Endothelial cell of umbilical vein (primary cell): ENCODE data around the gene IGSF9B. TPM values are rescaled to one million over a fixed set of nuclear protein-coding genes. Genes with fewer than 3 reads are reported as not detected.

Experiments used
- BruUV-seq: library from RNA; stranded (reverse); fragments of 400-500 nt; replicated peaks from 2 replicates; lab custom pipeline; 2021; lab: Mats Ljungman, UMichigan
- CTCF ChIA-PET: fragments of 300-600, 350-600 bp; sonication (Branson Sonifier 250); formaldehyde crosslinking; loops from one replicate; lab custom pipeline; 2021; ENCODE audit warnings: antibody characterized with exemption, inconsistent platforms; lab: Charles Lee
- POLR2A ChIA-PET: fragments of 300-600, 350-600 bp; sonication (Branson Sonifier 250); formaldehyde crosslinking; loops from one replicate; lab custom pipeline; 2021; ENCODE audit warnings: antibody characterized with exemption, inconsistent platforms; lab: Charles Lee
- DNase-seq: peaks from one replicate; pipeline ENCODE4 v3.0.0-alpha.2; 2011; ENCODE audit warnings: low read depth, low spot score
- FAIRE-seq: peaks from 2 replicates; lab custom pipeline; 2011; peaks lifted over from hg19 to GRCh38; lab: Jason Lieb, UNC
- H2AFZ ChIP-seq: 2 replicates; pipeline ENCODE4 v1.6.0; 2012; ENCODE audit warnings: low read depth, low read length, control low read depth, inconsistent platforms
- H3K27ac ChIP-seq: 2 replicates; pipeline ENCODE4 v1.5.1; 2011; ENCODE audit warnings: low read depth, mild to moderate bottlenecking, control low read depth, low read length, moderate library complexity; ENCODE audit not compliant: insufficient read depth
- H3K27me3 ChIP-seq, 2 experiments: 2 replicates each; pipeline versions ENCODE4 v1.6.0 to v1.6.1; 2011; ENCODE audit warnings: low read length in 2 of 2, mixed read lengths in 1 of 2; ENCODE audit not compliant: control insufficient read depth in 2 of 2, insufficient read depth in 2 of 2
- H3K36me3 ChIP-seq, 2 experiments: 2 replicates in 1 of 2; 3 replicates in 1 of 2; pipeline ENCODE4 v1.5.1; 2011; ENCODE audit warnings: low read length in 2 of 2, mild to moderate bottlenecking in 1 of 2, moderate library complexity in 1 of 2; ENCODE audit not compliant: control insufficient read depth in 2 of 2, insufficient read depth in 2 of 2; ENCODE audit errors: extremely low read depth in 1 of 2
- H3K4me1 ChIP-seq: 3 replicates; pipeline ENCODE4 v1.5.1; 2011; ENCODE audit warnings: mild to moderate bottlenecking, low read length; ENCODE audit not compliant: control insufficient read depth, insufficient read depth; ENCODE audit errors: extremely low read depth
- H3K4me2 ChIP-seq: 2 replicates; pipeline ENCODE4 v1.6.1; 2011; ENCODE audit warnings: low read length, control low read depth, mixed read lengths; ENCODE audit not compliant: insufficient read depth
- H3K4me3 ChIP-seq, 3 experiments: fragments of 200-600 bp in 1 of 3; sonication (generic), shearing (Covaris generic) in 1 of 3; replicated peaks in 1 of 3; 2 replicates each; pipeline ENCODE4 v1.5.1; 2011 to 2016; ENCODE audit warnings: control low read depth in 3 of 3, low read length in 3 of 3, mild to moderate bottlenecking in 2 of 3, inconsistent platforms in 1 of 3, low read depth in 1 of 3, moderate library complexity in 1 of 3; ENCODE audit not compliant: insufficient read depth in 1 of 3
- H3K79me2 ChIP-seq: 2 replicates; pipeline ENCODE4 v1.6.0; 2012; ENCODE audit warnings: low read length, inconsistent platforms; ENCODE audit not compliant: control insufficient read depth, insufficient read depth
- H3K9ac ChIP-seq: replicated peaks from 2 replicates; pipeline ENCODE3; 2011; ENCODE audit warnings: low read length, control low read depth; ENCODE audit not compliant: insufficient read depth; ENCODE audit errors: extremely low read depth
- H3K9me1 ChIP-seq: replicated peaks from 3 replicates; pipeline ENCODE4 v1.6.0; 2011; ENCODE audit warnings: mild to moderate bottlenecking, low read length; ENCODE audit not compliant: control insufficient read depth, insufficient read depth; ENCODE audit errors: extremely low read depth
- H3K9me3 ChIP-seq: replicated peaks from 2 replicates; pipeline ENCODE4 v1.5.1; 2012; ENCODE audit warnings: low read length, inconsistent platforms; ENCODE audit not compliant: control insufficient read depth, insufficient read depth
- H4K20me1 ChIP-seq: replicated peaks from 2 replicates; pipeline ENCODE3; 2011; ENCODE audit warnings: mild to moderate bottlenecking, low read length; ENCODE audit not compliant: control insufficient read depth, insufficient read depth; ENCODE audit errors: extremely low read depth
- EZH2 ChIP-seq: IDR thresholded peaks from 2 replicates; pipeline ENCODE4 v1.6.1; 2012; ENCODE audit warnings: borderline replicate concordance, low read depth, mild to moderate bottlenecking, moderate library complexity, low read length, inconsistent platforms; ENCODE audit not compliant: severe bottlenecking
- FOS ChIP-seq: IDR thresholded peaks from 2 replicates; pipeline ENCODE4 v1.6.1; 2011; ENCODE audit warnings: mild to moderate bottlenecking, low read length, moderate library complexity, borderline replicate concordance; ENCODE audit not compliant: insufficient read depth
- GATA2 ChIP-seq: IDR thresholded peaks from 2 replicates; pipeline ENCODE4 v1.7.0; 2011; ENCODE audit warnings: low read depth, mild to moderate bottlenecking, moderate library complexity, mixed read lengths, low read length; ENCODE audit not compliant: insufficient read length, insufficient read depth
- JUN ChIP-seq: IDR thresholded peaks from 2 replicates; pipeline ENCODE4 v1.6.1; 2011; ENCODE audit warnings: borderline replicate concordance, low read depth; ENCODE audit not compliant: insufficient read length, insufficient read depth
- MYC ChIP-seq: IDR thresholded peaks from one replicate; pipeline ENCODE4 v1.6.1; 2011; ENCODE audit warnings: mild to moderate bottlenecking, low read depth, low read length
- POLR2AphosphoS5 ChIP-seq: IDR thresholded peaks from 2 replicates; pipeline ENCODE4 v1.6.1; 2012; ENCODE audit warnings: low read depth, mild to moderate bottlenecking, control low read depth, low read length, moderate library complexity; ENCODE audit not compliant: insufficient read depth
- dilution Hi-C: fragments of 300-500 bp; cut with MboI; formaldehyde crosslinking; loops from one replicate; pipeline ENCODE4 v1.15.0; 2019; ENCODE audit warnings: low sequenced_read_pairs; ENCODE audit not compliant: extremely low pct_ligation_motif_present
- intact Hi-C: fragments of 100-400 bp; cut with micrococcal nuclease; formaldehyde crosslinking; loops from one replicate; pipeline ENCODE4 v1.10.0; 2022
- polyA plus RNA-seq, 4 experiments: library from polyadenylated mRNA; depleted of rRNA in 3 of 4; stranded (reverse) in 3 of 4; unstranded in 1 of 4; fragments of >200 nt; gene quantifications; 2 replicates each; pipeline versions ENCODE4 v1.2.1 to v1.2.3, GENCODE V29; 2011 to 2012; ENCODE audit warnings: missing spikeins in 1 of 4
- total RNA-seq: library from RNA; stranded (reverse); gene quantifications from 2 replicates; pipeline ENCODE4 v1.2.3, GENCODE V29; 2021
- TF ChIP-seq, protein P1 (sequence below): IDR thresholded peaks from 2 replicates; pipeline ENCODE4 v1.6.1; 2011; ENCODE audit not compliant: insufficient read depth, insufficient read length
- TF ChIP-seq, protein P2 (sequence below), 2 donors: IDR thresholded peaks; 1 replicate in 1 of 2; 2 replicates in 1 of 2; pipeline ENCODE4 v1.5.1; 2011; ENCODE audit warnings: low read length in 2 of 2, mild to moderate bottlenecking in 2 of 2, moderate library complexity in 2 of 2, control low read depth in 1 of 2, inconsistent platforms in 1 of 2, low read depth in 1 of 2; ENCODE audit not compliant: insufficient read depth in 1 of 2; ENCODE audit errors: extremely low read depth in 1 of 2

Gene IGSF9B
- total and polyA plus RNA-seq, 2 donors (not counting 3 experiments of a cell fraction or from before 2014, with no cell fraction given) = 0.15 to 0.18 TPM

DNA sequence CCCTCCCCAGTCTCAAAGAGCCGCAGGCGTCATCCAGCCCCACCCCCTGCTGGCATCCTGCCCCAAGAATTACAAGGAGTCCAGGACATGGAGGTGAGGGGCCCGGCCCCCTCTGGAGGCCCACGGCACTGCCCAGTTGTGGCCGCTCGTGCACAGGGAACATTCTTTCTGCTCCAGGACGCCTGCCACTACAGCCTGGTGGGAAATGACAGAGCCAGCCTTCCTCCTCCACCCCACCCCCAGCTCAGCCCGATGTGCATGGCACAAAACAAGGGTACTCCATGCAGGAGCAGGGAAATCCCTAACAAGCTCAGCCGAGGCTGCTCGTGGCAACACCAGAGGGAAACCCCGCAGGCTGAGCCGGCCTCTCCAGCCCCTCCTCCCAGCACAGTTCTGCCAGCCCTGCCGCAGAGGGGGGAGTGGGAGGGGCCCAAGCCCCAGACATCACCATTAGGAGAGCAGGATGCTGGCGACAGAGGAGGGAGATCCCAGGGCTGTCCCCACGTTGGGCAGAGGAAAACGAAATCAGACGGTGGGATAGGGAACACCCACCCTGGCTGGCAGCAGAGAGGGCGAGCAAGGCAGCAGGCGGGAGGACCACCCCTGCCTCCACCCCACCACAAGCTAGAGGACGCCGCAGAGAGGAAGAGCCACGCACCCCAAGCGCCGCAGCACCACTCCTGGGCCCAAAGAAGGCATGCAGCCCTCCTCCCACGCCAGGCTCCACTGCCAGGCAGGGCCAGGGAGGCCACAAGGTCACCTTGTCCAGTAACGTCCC is 10.0 kb downstream of the IGSF9B start:
- BruUV-seq = no TSS peak
- peaks cover 17% of the 10 kb centered on the region in 2 experiments for H3K27me3 ChIP-seq
- TF ChIP-seq EZH2 (no peak), POLR2AphosphoS5 (no peak), MYC (no peak), JUN (no peak), GATA2 (no peak), FOS (no peak)
- TF ChIP-seq, protein P1, sequence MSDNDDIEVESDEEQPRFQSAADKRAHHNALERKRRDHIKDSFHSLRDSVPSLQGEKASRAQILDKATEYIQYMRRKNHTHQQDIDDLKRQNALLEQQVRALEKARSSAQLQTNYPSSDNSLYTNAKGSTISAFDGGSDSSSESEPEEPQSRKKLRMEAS = no peak
- TF ChIP-seq, protein P2, sequence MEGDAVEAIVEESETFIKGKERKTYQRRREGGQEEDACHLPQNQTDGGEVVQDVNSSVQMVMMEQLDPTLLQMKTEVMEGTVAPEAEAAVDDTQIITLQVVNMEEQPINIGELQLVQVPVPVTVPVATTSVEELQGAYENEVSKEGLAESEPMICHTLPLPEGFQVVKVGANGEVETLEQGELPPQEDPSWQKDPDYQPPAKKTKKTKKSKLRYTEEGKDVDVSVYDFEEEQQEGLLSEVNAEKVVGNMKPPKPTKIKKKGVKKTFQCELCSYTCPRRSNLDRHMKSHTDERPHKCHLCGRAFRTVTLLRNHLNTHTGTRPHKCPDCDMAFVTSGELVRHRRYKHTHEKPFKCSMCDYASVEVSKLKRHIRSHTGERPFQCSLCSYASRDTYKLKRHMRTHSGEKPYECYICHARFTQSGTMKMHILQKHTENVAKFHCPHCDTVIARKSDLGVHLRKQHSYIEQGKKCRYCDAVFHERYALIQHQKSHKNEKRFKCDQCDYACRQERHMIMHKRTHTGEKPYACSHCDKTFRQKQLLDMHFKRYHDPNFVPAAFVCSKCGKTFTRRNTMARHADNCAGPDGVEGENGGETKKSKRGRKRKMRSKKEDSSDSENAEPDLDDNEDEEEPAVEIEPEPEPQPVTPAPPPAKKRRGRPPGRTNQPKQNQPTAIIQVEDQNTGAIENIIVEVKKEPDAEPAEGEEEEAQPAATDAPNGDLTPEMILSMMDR (IDR thresholded peaks at IDR 0.05; ENCODE audit: extremely low read depth in 1 of 2, insufficient read depth in 1 of 2, low read depth in 1 of 2, low read length in 2 of 2) = no peak
- H3K9me3 ChIP-seq = no peaks in the 10 kb centered on the region
- dilution Hi-C loops (no loop called here), intact Hi-C loops (loop anchor here (5.0 kb wide), 1 partner anchor 86 kb away; no protein-coding TSS in a partner anchor)
- ChIA-PET POLR2A (no interaction called here), CTCF (interaction anchor here (1.0 to 1.9 kb wide), 2 partner anchors 19 to 104 kb away, joined by 3 to 5 read pairs; no protein-coding TSS in a partner anchor)
- H3K4me3 ChIP-seq = no peak overlapping the region
- no peaks in the 10 kb centered on the region for H3K36me3 ChIP-seq
- H3K4me2 ChIP-seq = no peak overlapping the region
- H3K9me1 ChIP-seq = no peaks in the 10 kb centered on the region
- DNase-seq = no peak
- H3K4me1 ChIP-seq = no peaks in the 10 kb centered on the region
- H4K20me1 ChIP-seq = no peaks in the 10 kb centered on the region
- H3K9ac ChIP-seq = no peak overlapping the region
- no peaks in the 10 kb centered on the region for H3K79me2 ChIP-seq
- no peak overlapping the region for H3K27ac ChIP-seq
- FAIRE-seq = no peak
- no peak overlapping the region for H2AFZ ChIP-seq
